Cardiac muscle cell (in vitro differentiated cells and primary cell): ENCODE measurements around the gene C10orf143. TPM values are rescaled to one million over a fixed set of nuclear protein-coding genes. Genes with fewer than 3 reads are reported as not detected.

ENCODE experiments used
- DNase-seq, 2 donors: peaks; one replicate each; pipeline versions ENCODE4 v3.0.0 to v3.0.0-alpha.2; 2010 to 2017; ENCODE audit warnings: low read depth in 1 of 2, low spot score in 1 of 2
- H3K27ac ChIP-seq: fragments of 200-600 bp; sonication (generic); 2 replicates; pipeline ENCODE4 v1.5.1; 2016
- H3K27me3 ChIP-seq: fragments of 200-600 bp; sonication (generic); 2 replicates; pipeline ENCODE4 v1.6.0; 2016; ENCODE audit warnings: control low read depth
- H3K36me3 ChIP-seq: fragments of 200-600 bp; sonication (generic); 2 replicates; pipeline ENCODE4 v1.5.1; 2016; ENCODE audit warnings: control low read depth
- H3K4me1 ChIP-seq: fragments of 200-600 bp; sonication (generic); 2 replicates; pipeline ENCODE4 v1.8.1; 2017; ENCODE audit warnings: low read depth, mild to moderate bottlenecking, mixed run types
- H3K4me3 ChIP-seq: fragments of 200-600 bp; sonication (generic); 2 replicates; pipeline ENCODE4 v1.5.1; 2016; ENCODE audit warnings: mild to moderate bottlenecking
- H3K9me3 ChIP-seq: fragments of 200-600 bp; sonication (generic); 2 replicates; pipeline ENCODE4 v1.5.1; 2017; ENCODE audit warnings: low read depth, mild to moderate bottlenecking, control low read depth
- CTCF ChIP-seq: IDR thresholded peaks from 2 replicates; pipeline ENCODE4 v1.5.1; 2012; ENCODE audit warnings: low read depth, mild to moderate bottlenecking, low read length
- polyA plus RNA-seq: library from polyadenylated mRNA; unstranded; fragments of >200 nt; fragmentation: Nextera tagmentation; extraction: Ambion mirVana; gene quantifications from 2 replicates; pipeline ENCODE4 v1.2.1, GENCODE V29; 2016
- total RNA-seq: library from RNA; depleted of rRNA; stranded (reverse); fragments of >200 nt; gene quantifications from 2 replicates; pipeline ENCODE4 v1.2.3, GENCODE V29; 2016

The C10orf143 gene
- total and polyA plus RNA-seq, 2 experiments from 2014 or later = 1.1 to 5.7 TPM

GRCh38 chr10:130141038-130141437 lies 30.4 kb upstream of the C10orf143 start:
- no peak for DNase-seq
- Histone ChIP-seq H3K27ac (no peak overlapping the region), H3K36me3 (peaks cover 8% of the 10 kb centered on the region), H3K4me1 (peaks cover 9% of the 10 kb centered on the region), H3K9me3 (no peaks in the 10 kb centered on the region), H3K4me3 (no peak overlapping the region), H3K27me3 (no peaks in the 10 kb centered on the region)
- no peak for TF ChIP-seq CTCF

- Histone ChIP-seq H3K36me3 (peaks cover 3% of the 10 kb centered on the region), H3K4me3 (no peak overlapping the region), H3K9me3 (no peaks in the 10 kb centered on the region), H3K27ac (no peak overlapping the region), H3K27me3 (no peaks in the 10 kb centered on the region), H3K4me1 (peaks cover 9% of the 10 kb centered on the region)
- TF ChIP-seq CTCF = no peak
- DNase-seq = no peak
Observed at GRCh38 chr10:130140425-130140824, 29.8 kb upstream of the C10orf143 start.

- no peak overlapping the region for H3K4me3 ChIP-seq
- no peak for TF ChIP-seq CTCF
- peak in 1 of 2 donors; percentile 21 for DNase-seq
- H3K4me1 ChIP-seq = peaks cover 9% of the 10 kb centered on the region
- no peaks in the 10 kb centered on the region for H3K36me3 ChIP-seq
- no peak overlapping the region for H3K27ac ChIP-seq
- H3K9me3 ChIP-seq = no peaks in the 10 kb centered on the region
- H3K27me3 ChIP-seq = no peaks in the 10 kb centered on the region
Observed at GRCh38 chr10:130138479-130138866, 27.8 kb upstream of the C10orf143 start.

- H3K27ac ChIP-seq = peak overlapping the region; percentile 94
- peaks cover 9% of the 10 kb centered on the region for H3K4me1 ChIP-seq
- DNase-seq = no peak
- peak overlapping the region; percentile 100 for H3K4me3 ChIP-seq
- H3K9me3 ChIP-seq = no peaks in the 10 kb centered on the region
- TF ChIP-seq CTCF = no peak
- no peaks in the 10 kb centered on the region for H3K36me3 ChIP-seq
- no peaks in the 10 kb centered on the region for H3K27me3 ChIP-seq
Observed at GRCh38 chr10:130137659-130138478, 27.2 kb upstream of the C10orf143 start.

GRCh38 chr10:130137090-130137448 lies 26.4 kb upstream of the C10orf143 start:
- Histone ChIP-seq H3K27ac (peak overlapping the region; percentile 94), H3K27me3 (no peaks in the 10 kb centered on the region), H3K36me3 (no peaks in the 10 kb centered on the region), H3K4me3 (peak overlapping the region; percentile 100), H3K4me1 (peaks cover 9% of the 10 kb centered on the region), H3K9me3 (no peaks in the 10 kb centered on the region)
- TF ChIP-seq CTCF = no peak
- peak; percentile 35 to 46 for DNase-seq
